Fibroblast of skin of left biceps (primary cell): Measurements from ENCODE around the gene GMPR2.

ENCODE experiments used
- DNase-seq, 2 experiments: peaks; one replicate each; pipeline ENCODE4 v3.0.0-alpha.2; 2013; ENCODE audit warnings: low read depth in 2 of 2

GMPR2 gene

DNA sequence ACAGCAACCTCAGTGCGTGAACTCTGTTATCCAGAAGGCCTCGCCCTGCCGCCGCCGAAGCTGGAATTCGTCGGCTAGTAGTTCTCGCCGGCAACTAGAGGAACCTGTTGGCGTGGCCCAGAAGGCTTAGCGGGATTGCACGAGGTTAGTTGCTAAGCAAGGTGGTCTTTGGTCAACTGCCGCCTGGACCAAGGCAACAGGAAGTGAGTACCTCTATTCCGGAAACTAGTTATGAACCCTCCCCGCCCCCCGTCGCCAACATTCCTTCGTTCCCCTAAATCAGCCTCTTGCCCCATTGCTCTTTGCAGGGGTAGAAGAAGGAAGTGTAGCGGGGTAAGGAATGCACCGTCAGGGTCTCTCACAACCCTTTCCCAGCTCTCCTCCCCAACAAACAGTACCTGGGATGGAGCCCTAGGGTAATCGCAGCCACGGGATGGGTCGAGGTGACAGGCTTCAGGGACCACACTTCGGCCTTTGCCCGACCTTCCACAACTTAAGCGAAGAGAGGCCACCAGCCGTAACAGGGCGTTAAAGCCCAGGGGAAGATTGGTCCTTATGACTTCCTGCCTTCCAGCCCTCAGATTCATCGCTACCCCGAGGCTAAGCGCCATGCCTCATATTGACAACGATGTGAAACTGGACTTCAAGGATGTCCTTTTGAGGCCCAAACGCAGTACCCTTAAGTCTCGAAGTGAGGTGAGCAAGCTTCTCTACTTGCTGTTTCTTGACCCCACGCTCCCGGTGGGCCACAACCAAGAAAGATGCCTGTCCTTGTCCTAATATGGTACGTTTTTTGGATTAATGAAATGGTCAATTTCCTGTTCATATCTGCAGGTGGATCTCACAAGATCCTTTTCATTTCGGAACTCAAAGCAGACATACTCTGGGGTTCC, at the start of gene GMPR2:
Gene GMPR2 (plus strand): TSS at position 285 of the 893 bp plus-strand sequence. CDS start 325 bp downstream, at position 610.
- DNase-seq, result no peak

DNA sequence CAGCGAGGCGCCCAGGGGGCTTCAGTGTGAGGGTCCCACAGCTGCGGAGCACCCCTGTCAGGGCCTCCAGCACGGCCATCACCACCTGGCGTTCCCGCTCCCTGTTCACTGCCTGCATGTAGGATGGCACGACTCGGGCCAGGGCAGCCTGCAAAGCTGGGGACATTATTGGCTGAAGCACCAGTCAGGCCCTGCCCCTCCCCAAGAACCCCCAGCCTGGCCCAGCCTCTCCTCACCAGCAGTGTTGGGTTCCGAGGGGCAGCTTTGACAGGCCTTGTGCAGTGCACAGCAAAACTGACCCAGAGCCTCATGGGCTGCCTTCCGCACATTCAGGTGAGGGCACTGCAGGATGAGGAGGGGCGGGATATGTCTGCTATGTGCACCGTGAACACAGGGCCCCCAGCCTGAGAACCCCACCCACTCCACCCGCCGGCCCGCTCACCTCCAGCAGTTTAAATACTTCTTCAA, 49.7 kb upstream of the GMPR2 start:
- no peak for DNase-seq

DNA sequence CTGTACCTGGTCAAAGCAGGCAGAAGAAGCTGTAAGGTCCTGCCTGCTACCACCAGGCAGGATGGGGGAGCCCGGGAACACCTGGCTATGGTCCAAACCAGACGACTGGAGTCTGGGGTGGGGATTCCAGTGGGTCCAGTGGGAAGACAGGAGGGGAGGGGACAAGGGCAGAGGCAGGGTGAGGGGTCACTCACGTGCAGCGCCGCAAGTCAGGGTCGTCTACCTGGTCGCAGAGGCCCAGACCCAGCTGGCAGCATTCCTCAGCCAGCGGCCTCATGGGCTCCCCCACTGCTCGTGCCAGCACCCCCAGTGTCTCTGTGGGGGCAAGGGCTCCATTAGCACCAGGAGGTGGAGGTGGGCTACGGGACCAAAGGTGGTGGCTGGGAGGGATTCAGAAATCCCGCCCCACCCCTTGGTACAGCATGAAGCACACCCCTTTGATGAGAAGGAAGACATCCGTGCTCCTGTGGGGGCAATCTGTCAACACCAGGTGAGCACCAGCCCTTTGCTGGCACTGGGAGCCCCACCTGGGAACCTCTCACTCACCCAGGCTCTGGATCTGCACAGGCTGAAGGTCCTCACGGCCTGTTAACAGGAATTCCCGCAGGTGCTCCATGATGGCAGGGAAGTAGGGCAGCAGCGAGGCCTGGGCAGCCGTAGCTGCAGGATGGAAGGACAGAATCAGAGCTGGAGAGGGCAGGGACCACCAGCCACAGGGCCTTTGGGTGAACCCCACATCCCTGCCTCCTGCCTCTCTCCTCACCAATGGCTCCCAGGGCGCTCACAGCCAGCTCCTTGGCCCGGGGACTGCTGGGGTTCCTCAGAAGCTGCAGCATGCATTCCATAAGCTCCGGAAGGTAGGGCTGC, 48.4 kb upstream of the GMPR2 start:
- no peak for DNase-seq

DNA sequence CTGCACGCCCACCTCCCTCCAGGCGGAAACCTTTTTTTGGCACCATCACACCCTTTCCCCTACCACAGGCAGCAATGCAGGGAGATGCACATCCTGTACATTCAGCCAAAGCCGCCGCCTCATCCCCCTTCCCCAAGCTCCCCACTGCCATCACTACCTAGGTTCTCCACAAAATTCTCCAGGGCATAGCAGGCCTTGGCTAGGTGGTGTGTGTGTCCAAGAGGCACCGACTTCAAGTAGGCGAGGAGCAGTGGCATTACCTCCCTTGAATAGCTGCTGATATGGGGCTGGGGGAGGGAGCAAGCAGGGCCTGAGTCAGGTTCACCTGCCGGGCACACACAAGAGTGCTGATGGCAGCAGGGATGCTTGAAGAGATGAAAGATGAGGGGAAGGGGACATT, 47.7 kb upstream of the GMPR2 start:
- no peak for DNase-seq

DNA sequence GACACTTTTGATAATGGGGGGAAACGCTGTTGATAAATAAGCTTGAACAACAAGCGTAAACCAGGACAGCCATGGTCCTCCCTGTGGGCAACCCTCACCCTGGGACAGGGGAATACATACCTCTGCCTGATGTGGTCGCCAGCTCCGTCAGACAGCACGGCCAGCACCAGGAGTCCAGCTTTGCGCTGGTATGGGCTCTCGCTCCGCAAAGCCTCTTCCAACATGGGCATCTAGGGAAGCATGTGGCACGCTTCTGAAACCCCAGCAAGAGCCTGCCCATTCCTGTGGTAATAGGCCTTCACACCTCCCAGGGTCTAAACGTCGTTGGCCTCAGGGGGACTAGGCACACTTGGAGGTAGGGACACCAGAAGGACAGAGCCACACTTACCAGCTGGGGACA, 47.0 kb upstream of the GMPR2 start:
- no peak for DNase-seq

DNA sequence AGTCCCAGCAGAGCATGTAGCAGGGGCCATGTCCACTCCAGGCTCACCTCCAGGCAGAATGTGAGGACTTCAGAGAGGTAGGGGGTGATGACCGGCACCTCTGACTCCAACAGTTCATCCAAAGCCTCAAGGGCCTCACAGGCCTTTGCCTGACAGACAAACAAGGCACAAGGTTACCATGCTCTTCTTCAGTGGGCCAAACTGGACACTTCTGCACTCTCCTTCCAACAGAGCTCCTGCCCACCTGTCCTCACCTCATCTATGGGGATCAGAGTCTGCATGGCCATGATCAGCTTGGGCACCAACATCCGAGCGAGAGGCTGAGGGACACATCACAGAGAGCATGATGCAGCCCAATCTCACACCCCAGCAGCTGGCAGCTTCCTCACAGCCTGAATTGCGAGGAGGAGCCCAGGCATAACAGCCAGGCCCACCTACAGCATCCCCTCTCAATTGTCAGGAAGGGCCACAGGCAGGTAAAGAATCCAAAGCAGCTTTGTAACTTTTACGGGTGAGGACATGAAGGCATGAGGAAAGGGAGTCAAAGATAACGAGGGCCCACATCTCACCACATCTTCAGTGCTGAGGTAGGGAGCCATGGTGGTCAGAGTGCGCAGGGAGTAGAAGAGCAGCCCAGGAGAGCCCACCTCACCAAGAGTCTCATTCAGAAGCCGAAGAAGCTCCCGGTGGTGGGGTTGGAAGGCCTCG, 45.7 kb upstream of the GMPR2 start:
- no peak for DNase-seq

DNA sequence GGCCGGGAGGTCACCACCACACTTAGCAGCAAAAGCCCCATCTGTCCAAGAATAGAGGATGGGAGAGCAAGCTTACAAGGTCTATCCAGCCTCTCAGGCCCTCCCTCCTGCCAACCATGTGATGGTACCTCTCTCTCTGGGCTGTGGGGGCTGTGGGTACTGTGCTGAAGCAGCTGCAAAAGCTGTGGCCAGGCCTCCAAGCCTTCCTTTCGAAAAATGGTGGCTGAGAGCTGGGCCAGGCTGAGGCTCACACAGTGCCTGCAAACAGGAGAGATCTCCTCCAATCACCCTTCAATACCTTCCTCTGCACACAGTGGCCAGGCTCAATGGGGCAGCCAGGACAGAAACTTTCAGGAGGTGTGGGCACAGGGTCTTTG, 45.2 kb upstream of the GMPR2 start:
- no peak for DNase-seq

DNA sequence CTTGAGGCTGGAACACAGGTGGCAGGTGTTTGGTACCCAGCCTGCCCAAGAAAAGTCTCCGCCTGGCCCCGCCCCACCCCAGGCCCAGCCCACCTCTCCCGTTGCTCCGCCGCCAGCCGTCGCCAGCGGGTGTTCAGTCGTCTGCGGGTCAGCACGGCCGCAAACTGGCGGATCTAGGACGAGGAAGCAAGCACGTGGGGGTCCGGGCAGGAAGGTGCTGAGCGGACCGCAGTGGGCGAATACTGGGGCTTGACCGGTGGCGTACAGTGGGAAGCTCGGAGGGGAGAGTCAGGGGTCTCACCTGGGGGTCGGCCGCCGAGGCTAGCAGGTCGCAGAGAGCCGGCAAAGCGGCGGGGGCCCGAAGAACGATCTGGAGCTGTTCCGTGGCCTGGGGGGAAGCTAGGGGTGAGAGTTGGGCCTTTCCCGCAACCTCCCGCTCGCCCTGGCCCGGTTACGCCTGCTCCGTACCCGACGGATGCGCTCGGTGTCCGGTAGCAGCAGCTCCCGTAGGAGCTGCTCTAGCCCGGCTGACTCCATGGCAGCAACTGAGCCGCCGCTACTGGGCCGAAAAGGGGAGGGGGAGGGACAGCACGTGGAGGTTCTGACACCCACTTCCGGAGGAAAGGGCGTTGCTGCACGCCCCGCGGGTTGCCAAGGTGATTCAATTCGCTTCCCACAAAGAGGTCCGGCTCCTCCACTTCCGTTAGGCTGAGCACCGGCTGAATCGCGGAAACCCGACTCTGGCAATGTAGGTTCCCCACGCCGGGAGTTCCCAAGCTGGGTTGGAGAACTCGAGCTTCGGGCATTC, 44.3 kb upstream of the GMPR2 start, which contains the start of gene IPO4:
Gene IPO4 (minus strand): TSS at position 566 of the 808 bp plus-strand sequence. CDS start 29 bp downstream, at position 537.
- peak; percentile 93 for DNase-seq

DNA sequence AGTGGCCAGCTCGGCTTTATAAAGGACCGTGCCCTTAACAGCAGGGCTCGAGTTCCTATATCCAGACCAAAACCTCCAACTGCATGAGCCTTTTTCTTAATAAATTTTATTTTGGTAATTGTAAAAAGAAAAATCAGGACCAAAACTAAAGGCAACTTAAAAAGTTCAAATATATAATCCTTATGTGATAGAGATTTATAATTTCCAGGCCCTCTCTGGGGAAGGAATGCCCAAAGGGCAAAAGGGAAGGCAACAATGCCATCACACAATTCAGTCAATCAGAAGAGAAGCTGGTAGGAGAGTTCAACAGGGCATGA, 43.7 kb upstream of the GMPR2 start:
- no peak for DNase-seq

DNA sequence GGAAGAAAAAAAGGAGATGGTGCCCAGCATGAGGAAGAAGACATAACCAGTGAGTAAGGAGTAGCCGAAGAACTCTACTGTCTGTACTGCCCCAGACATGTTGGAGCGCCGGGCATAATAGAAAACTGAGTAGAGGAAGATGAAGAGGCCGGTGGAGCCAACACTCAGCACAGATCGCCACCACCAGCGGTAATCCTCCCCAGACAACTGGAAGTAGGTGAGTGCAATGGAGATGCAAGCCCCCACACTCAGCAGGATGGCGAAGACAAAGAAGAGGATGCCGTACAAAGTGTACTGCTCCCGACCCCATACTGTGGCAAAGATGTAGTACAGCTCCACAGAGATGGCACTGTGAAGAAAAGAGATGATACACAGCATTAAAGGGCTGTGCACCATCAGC, 43.3 kb upstream of the GMPR2 start:
- DNase-seq, result no peak

DNA sequence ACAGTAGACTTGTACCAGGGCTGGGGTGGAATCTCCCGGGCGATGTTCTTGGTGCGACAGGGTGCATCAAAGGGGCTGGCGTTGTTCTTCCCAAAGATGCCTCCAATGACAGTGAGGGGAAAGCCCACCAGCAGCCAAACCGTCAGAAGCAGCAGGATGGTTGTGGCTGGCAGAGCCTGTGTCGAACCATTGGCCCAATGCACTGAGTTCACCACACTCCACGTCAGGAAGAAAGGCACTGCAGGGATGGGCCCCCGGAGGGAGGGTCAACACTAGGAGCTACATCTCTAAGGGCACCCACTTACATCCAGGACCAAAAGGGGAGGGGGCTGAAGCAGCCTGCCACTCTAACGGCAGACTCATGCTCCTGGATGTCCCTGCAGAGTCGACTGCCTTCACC, 42.3 kb upstream of the GMPR2 start:
- DNase-seq, result no peak

DNA sequence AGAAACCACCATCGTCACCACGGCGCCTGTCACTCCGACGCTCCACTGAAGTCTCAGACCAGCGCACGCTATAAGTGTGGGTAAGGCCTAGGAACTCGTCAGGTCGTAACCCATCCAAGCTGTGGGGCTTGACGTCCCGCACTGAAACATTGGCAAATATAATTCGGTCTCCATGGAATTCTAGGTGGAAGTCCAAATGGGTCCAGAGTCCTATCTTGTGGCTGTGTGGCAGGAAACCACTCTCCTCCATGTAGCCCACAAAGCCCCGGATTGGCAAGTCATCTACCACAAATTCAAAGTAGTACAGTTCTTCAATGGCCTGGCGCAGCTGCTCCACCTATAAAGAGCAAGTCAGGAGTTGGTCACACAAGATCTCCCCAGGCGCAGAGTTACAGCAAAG, 39.8 kb upstream of the GMPR2 start:
- no peak for DNase-seq

DNA sequence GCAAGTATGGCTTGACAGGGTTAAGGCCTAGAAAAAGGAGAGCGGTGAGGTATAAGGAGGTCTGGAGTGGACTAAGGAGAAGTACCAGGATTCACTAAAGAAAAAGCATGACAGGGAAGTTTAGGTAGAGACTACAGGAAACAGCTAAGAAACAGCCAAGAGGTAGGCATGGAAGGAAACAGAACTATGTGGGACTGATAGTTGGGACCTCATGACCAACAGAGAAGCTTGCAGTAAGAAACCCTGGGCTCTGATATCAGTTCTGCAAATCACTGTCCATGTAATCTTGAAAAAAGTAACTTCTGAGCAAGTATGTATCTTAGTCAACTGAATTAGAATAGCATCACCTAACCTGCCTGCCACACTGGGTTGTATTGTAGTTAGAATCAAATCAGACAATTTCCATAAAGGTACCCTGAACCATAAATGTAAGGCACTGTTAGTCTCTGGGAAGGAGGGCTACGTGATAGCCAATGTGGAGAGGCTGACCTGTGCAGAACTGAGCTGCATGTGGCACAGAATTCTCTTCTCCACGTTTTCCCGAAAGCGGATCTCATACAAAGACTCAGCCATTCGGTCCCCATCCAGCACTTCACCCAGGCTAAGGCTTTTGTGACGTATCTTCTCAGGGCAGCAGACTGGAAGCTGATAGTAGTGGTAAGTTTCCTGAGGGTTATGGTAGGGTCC, 38.4 kb upstream of the GMPR2 start:
- no peak for DNase-seq

DNA sequence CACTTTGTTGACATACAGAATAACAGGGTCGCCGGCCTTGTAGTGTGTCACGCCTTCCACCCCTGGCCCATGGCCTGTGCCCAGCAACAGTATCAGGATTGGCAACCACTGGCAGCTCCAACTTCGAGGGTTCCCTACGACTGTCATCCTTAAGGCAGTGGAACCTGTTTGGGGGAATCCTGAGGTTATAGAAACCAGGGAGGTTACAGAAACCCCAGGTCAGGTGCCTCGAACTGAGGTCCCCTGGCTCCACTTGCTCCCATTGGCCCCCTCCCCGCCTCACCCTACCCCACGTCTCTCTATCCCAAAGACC, 37.9 kb upstream of the GMPR2 start:
- no peak for DNase-seq

DNA sequence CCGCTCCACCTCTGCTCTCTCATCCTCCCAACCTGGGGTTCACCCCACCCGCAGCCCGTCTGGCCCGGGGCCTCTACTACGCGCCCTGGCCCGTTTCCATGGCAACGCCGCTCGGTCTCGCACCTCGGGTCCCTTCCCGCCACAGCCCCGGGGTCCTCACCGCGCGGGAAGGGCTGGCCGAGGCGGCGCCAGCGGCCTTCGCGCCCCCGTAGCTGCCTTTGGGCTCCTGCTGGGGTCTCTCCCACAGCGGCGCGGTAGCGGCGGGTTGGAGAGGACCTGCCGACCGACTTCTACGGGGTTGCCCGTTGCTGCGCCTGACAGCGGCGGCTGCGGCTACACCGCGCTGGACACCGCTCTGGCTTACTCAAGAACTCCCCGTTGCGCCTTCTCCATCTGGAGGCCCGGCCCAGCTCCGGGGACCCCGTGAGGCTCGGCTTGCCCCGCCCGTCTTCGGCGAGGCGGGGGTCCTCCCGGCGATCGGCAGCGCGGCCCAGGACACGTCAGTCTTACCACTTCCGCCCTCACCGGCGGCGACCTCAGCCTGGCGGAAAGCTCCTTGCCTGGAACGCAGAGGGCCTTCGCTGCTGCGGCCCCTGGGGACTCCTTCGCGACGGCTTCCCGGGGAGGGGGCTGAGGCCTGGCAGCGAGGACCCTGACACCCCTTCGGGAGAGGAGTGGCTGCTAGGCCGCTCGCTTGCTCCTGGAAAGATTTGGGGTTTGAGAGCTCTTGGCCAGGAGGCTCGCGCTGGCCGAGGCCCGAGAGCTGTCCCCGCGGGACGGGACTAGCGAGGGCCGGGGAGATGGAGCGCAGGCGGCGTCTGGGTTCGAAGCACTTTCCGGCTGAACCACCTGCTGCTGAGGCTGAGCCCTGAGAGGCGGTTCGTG, 37.3 kb upstream of the GMPR2 start, which contains the start of gene TM9SF1:
Gene TM9SF1 (minus strand): TSS at position 256 of the 885 bp plus-strand sequence. CDS start 422 bp downstream, outside the sequence.
- DNase-seq, result peak; percentile 51 to 60

DNA sequence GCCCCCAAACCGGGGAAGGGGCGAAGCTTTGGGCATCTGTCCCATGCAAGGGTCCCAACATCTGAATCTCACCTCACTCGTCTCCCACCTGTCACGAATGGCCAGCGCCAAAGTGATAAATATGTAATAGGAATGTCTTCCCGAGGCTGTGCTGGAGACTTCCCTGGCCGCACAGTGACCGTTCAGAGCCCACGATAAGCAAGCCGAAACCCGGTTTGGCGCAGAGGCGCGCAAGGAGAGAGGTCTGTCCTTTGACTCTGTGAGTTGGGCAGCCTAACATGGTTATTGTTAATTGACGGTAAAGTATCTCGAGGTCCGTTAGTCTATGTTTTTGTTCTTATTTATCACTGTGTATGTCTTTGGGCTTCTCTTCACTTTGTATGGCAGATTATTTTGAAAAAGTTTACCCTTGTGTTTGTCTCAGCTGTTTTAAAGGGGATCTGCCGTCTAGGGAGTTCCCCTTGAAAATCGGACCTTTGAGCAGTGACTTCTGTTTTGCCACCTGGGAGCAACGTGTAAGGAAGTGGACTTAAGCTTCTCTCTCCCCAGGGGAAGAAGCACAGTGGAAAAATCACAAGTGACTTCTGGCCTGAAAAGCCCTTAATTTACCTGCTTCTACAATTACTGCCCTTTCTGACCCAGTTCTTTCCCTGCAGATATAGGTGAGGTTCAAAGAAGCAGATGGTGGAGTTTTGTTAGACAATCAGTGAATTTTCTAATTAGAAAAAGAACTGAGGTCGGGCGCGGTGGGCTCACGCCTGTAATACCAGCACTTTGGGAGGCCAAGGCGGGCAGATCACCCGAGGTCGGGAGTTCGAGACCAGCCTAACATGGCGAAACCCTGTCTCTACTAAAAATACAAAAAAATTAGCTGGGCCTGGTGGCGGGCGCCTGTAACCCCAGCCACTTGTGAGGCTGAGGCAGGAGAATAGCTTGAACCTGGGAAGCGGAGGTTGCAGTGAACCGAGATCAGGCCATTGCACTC, 36.4 kb upstream of the GMPR2 start:
- no peak for DNase-seq

DNA sequence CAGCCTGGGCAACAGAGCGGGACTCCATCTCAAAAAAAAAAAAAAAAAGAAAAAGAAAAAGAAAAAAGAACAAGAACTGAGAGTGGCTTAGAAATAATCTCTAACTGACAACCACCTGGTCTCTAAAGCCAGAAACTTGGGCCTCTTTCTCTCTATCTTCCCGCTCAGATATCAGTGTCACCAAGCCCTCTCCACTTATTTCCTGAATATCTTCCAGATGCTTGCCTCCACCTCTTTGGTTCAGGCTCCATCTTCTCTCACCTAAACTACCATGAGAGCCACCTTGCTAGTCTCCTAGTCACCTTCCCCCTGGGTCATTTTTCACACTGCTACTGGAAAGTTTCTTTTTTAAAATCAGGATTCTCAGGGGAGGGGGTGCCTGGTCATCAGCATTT, 35.7 kb upstream of the GMPR2 start:
- DNase-seq, result no peak

DNA sequence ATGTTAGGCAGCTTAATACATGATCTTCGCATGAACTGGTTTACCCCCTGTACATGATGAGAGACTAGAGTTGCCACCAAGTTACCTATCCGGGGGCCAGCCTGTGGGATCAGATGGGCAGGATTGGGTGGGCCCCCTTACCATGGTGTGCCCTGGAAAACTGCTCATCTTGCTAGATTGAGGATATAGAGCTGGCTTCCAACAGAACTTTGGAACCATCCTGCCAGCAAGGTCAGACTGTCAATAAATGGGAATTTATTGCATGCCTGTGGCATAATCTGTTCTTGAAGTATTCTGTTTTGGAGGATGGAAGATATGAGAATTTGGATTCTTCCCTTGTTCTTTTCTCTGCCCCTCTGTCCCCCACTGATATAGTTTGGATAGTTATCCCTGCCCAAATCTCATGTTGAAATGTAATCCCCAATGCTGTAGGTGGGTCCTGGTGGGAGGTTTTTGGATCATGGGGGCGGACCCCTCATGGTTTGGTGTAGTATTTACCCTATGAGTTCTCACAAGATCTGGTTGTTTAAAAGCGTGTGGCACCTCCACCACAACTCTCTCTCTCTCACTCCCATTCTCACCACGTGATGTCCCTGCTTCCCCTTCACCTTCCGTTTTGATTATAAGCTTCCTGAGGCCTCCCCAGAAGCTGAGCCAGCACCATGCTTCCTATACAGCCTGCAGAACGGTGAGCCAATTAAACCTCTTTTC, 33.8 kb upstream of the GMPR2 start:
- no peak for DNase-seq
